Adrenal gland (tissue), 12 donors: ENCODE data around the gene SYNE4. TPM values are rescaled to one million over a fixed set of nuclear protein-coding genes. Genes with fewer than 3 reads are reported as not detected.

Source experiments
- DNase-seq, 7 donors: peaks; one replicate each; pipeline ENCODE4 v3.0.0-alpha.2; 2019 to 2020
- H3K27ac ChIP-seq, 5 donors: fragments of 200-600 bp; sonication (generic) in 4 of 5; 1 replicate in 3 of 5; 2 replicates in 2 of 5; pipeline versions ENCODE4 v1.5.1 to v1.8.0; 2016 to 2020; ENCODE audit warnings: mild to moderate bottlenecking in 1 of 5
- H3K27me3 ChIP-seq: fragments of 200-600 bp; 2 replicates; pipeline ENCODE4 v1.8.0; 2021
- H3K36me3 ChIP-seq, 2 donors: fragments of 200-600 bp; replicated peaks in 1 of 2; 1 replicate in 1 of 2; 2 replicates in 1 of 2; pipeline versions ENCODE4 v1.5.1 to v1.8.0; 2018 to 2022
- H3K4me1 ChIP-seq, 2 donors: fragments of 200-600 bp; replicated peaks in 1 of 2; 1 replicate in 1 of 2; 2 replicates in 1 of 2; pipeline versions ENCODE4 v1.5.1 to v1.8.0; 2018 to 2021
- H3K4me3 ChIP-seq, 4 donors: fragments of 200-600 bp; sonication (generic) in 3 of 4; one replicate each; pipeline ENCODE4 v1.5.1; 2016 to 2018
- H3K9me3 ChIP-seq, 3 donors: fragments of 200-600 bp; sonication (generic) in 1 of 3; replicated peaks in 1 of 3; 1 replicate in 2 of 3; 2 replicates in 1 of 3; pipeline versions ENCODE4 v1.5.1 to v1.8.0; 2016 to 2021
- CTCF ChIP-seq, 6 experiments: fragments of 450-650 bp in 4 of 6; fragments of 200-600 bp in 2 of 6; sonication (generic) in 1 of 6; IDR thresholded peaks; 1 replicate in 5 of 6; 2 replicates in 1 of 6; pipeline versions ENCODE4 v1.5.1 to v1.8.0; 2016 to 2021; ENCODE audit warnings: antibody characterized with exemption in 6 of 6, mild to moderate bottlenecking in 2 of 6, moderate library complexity in 1 of 6
- POLR2A ChIP-seq, 2 donors: fragments of 450-650 bp; IDR thresholded peaks; one replicate each; pipeline ENCODE4 v1.6.1; 2017; ENCODE audit warnings: antibody characterized with exemption in 2 of 2, mild to moderate bottlenecking in 2 of 2, moderate library complexity in 1 of 2
- WGBS, 4 donors: extraction: QIAGEN DNeasy Blood & Tissue Kit in 2 of 4; methylation state at CpG; one replicate each; pipeline versions ENCODE4 v1.1.5 to v1.1.7; 2013 to 2017; 5-methylcytosine and 5-hydroxymethylcytosine counted together
- intact Hi-C, 2 donors: fragments of 100-400 bp; cut with DNase I; formaldehyde crosslinking; loops; one replicate each; pipeline versions ENCODE4 v1.14.1 to v1.15.0; 2022 to 2023
- polyA plus RNA-seq, 3 donors: library from polyadenylated mRNA; stranded (reverse); fragments of 200-250 nt in 2 of 3; fragments of 350-450 nt in 1 of 3; fragmentation: Illumina TruSeq in 1 of 3; extraction: RNeasy Lipid Tissue Mini Kit (QIAGEN cat#74804) in 1 of 3; gene quantifications; one replicate each; pipeline ENCODE4 v1.2.3, GENCODE V29; 2013 to 2014
- total RNA-seq, 9 donors: library from RNA; depleted of rRNA in 4 of 9; stranded (reverse); fragments of >200 nt in 4 of 9; fragments of 120-200 nt in 1 of 9; fragmentation: NEBNext Ultra II Directional in 1 of 9; extraction: Animal tissue kit (Norgen Biotek cat#: 25700) in 1 of 9; gene quantifications; one replicate each; pipeline versions ENCODE4 v1.1.0 to v1.2.4, GENCODE V29; 2013 to 2023
- donor health status: healthy with polysubstance abuse.
- donor health status: Bipolar disorder and iron deficiency.
- donor health status: DM: yes; HTN: yes; CAD: no.
- donor health status: DM: no; HTN: no; CAD: no.
- donor health status: DM: no; HTN: no; CAD: no.
- donor health status: DM: yes; HTN: yes; CAD: no.

The SYNE4 gene
- total and polyA plus RNA-seq, 12 donors, result 0.14 to 3.0 (median 0.46) TPM; not detected in 3

- WGBS, 4 donors, result 24 to 32% (median 31%) methylated on average over 14 to 15 of the region's 15 CpGs
- no peak for DNase-seq
- H3K4me3 ChIP-seq, result peak overlapping the region in 3 of 4 donors; percentile 39 to 57 (median 54)
- TF ChIP-seq POLR2A (IDR thresholded peaks at IDR 0.05), result no peak
- no peak for TF ChIP-seq CTCF (IDR thresholded peaks at IDR 0.05)
- H3K36me3 ChIP-seq, result peaks cover 0 to 3% of the 10 kb centered on the region in 2 donors
- no peaks in the 10 kb centered on the region for H3K27me3 ChIP-seq
- intact Hi-C loops, result loop anchor here in 1 of 2 donors (5.0 kb wide), 1 partner anchor 39 kb away; the partner anchor contains the start of genes THAP8 and WDR62
- no peaks in the 10 kb centered on the region for H3K9me3 ChIP-seq
- peak overlapping the region in 4 of 5 donors; percentile 43 to 79 (median 68) for H3K27ac ChIP-seq
- peaks cover 16 to 18% of the 10 kb centered on the region in 2 donors for H3K4me1 ChIP-seq
Measured at GRCh38 chr19:36013280-36014011, 4.8 kb upstream of the SYNE4 start.

DNA sequence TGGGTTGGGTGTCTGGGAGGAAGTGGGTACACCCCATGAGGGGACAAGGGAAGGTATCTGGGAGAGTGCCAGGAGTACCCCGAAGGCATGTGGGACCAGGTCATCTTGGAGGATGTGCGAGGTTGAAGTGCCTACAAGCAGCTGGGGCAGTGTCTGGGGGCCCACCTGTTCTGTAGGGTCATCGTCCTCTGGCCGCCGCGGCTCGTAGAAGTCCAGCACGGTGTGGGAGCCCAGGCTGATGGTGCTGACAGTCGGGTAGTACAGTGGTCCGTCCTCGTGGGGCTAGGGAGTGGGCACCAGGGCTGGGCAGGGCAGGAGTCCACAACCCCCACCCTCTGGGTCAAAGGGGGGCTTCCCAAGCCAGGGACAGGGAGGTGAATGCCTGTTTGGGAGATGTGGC lies 1.8 kb upstream of the SYNE4 start:
- no peaks in the 10 kb centered on the region for H3K27me3 ChIP-seq
- DNase-seq, result no peak
- no peaks in the 10 kb centered on the region for H3K36me3 ChIP-seq
- peaks cover 16 to 18% of the 10 kb centered on the region in 2 donors for H3K4me1 ChIP-seq
- TF ChIP-seq POLR2A (IDR thresholded peaks at IDR 0.05), result no peak
- no peak for TF ChIP-seq CTCF (IDR thresholded peaks at IDR 0.05)
- intact Hi-C loops, result loop anchor here in 1 of 2 donors (5.0 kb wide), 1 partner anchor 42 kb away; the partner anchor contains the start of genes THAP8 and WDR62
- H3K9me3 ChIP-seq, result no peaks in the 10 kb centered on the region
- WGBS, 4 donors, result 88 to 100% (median 98%) methylated on average over 2 to 11 of the region's 11 CpGs
- H3K27ac ChIP-seq, result no peak overlapping the region
- H3K4me3 ChIP-seq, result no peak overlapping the region

- Histone ChIP-seq H3K27ac (peak overlapping the region in 2 of 5 donors; percentile 38 to 53), H3K36me3 (no peaks in the 10 kb centered on the region), H3K9me3 (no peaks in the 10 kb centered on the region), H3K4me1 (peaks cover 15 to 17% of the 10 kb centered on the region in 2 donors), H3K27me3 (no peaks in the 10 kb centered on the region), H3K4me3 (peak overlapping the region in 1 of 4 donors; percentile 50)
- DNase-seq, result no peak
- TF ChIP-seq CTCF (IDR thresholded peaks at IDR 0.05) (no peak), POLR2A (IDR thresholded peaks at IDR 0.05) (no peak)
- intact Hi-C loops, result loop anchor here in 1 of 2 donors (5.0 kb wide), 1 partner anchor 42 kb away; the partner anchor contains the start of genes THAP8 and WDR62
- 33 to 49% (median 47%) methylated on average over 11 to 15 of the region's 15 CpGs for WGBS, 4 donors
Measured at GRCh38 chr19:36009633-36010379, 1.2 kb upstream of the SYNE4 start.

- H3K36me3 ChIP-seq, result no peaks in the 10 kb centered on the region
- WGBS, 4 donors, result 1 to 4% (median 2%) methylated on average over 5 to 50 of the region's 50 CpGs
- H3K27ac ChIP-seq, result peak overlapping the region in 2 of 5 donors; percentile 38 to 53
- no peaks in the 10 kb centered on the region for H3K9me3 ChIP-seq
- peaks cover 11 to 12% of the 10 kb centered on the region in 2 donors for H3K4me1 ChIP-seq
- DNase-seq, result peak in 6 of 7 donors; percentile 64 to 85 (median 73)
- peak overlapping the region in 2 of 4 donors; percentile 14 to 50 for H3K4me3 ChIP-seq
- H3K27me3 ChIP-seq, result no peaks in the 10 kb centered on the region
- TF ChIP-seq POLR2A (IDR thresholded peaks at IDR 0.05) (peak; percentile 40 to 48), CTCF (IDR thresholded peaks at IDR 0.05) (no peak)
- intact Hi-C loops, result no loop called here
Measured at GRCh38 chr19:36009220-36009619, 607 bp upstream of the SYNE4 start.
